Measurements from ENCODE around the gene TSPAN32. TPM values are rescaled to one million over a fixed set of nuclear protein-coding genes. Genes with fewer than 3 reads are reported as not detected.
"Not testable (repeated sequence)": the region's sequence is repeated elsewhere in the genome, so short reads cannot be mapped to it uniquely, and the experiment has no call there.

Gene TSPAN32
- total and polyA plus RNA-seq, 9 donors = 1.6 to 6.9 (median 2.9) TPM

DNA sequence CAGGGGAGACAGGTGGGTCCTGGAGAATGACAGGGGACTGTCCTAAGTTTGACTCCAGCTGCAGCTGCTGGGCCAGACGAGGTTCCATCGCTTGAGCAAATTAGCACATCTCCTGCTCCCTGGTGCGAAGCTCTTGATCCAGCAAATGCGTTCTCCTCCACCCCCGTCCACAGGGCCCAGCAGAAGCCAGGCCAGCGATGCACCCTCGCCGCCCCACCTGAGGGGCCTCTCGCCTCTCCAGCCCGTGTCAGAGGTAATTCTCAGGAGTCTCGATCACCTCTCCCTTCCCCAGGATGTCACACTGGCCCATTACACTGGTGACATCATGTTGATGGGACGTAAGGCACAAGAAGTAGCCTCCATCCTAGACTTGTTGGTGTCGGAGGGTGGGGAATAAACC lies 55.8 kb downstream of the TSPAN32 start:
- not testable (repeated sequence) for H3K27me3 ChIP-seq (ENCODE audit: control insufficient read depth, insufficient read depth, low read length); H3K4me1 ChIP-seq (ENCODE audit: control insufficient read depth, insufficient read depth, low read length); H3K4me3 ChIP-seq (ENCODE audit: low read length); H3K27ac ChIP-seq (ENCODE audit: low read length); H3K36me3 ChIP-seq (ENCODE audit: control insufficient read depth, insufficient read depth, low read length); DNase-seq; H3K9me3 ChIP-seq (replicated peaks; ENCODE audit: control insufficient read depth, low read depth, low read length)
- WGBS (ENCODE audit: insufficient coverage) = 84% methylated on average over 9 of the region's 13 CpGs

- Histone ChIP-seq H3K27me3 (ENCODE audit: control insufficient read depth, insufficient read depth, low read length) (no peaks in the 10 kb centered on the region), H3K9me3 (replicated peaks; ENCODE audit: control insufficient read depth, low read depth, low read length) (no peaks in the 10 kb centered on the region), H3K36me3 (ENCODE audit: control insufficient read depth, insufficient read depth, low read length) (no peaks in the 10 kb centered on the region), H3K27ac (ENCODE audit: low read length) (no peak overlapping the region), H3K4me1 (ENCODE audit: control insufficient read depth, insufficient read depth, low read length) (peaks cover 15% of the 10 kb centered on the region), H3K4me3 (ENCODE audit: low read length) (no peak overlapping the region)
- DNase-seq = peak; percentile 42
- 46% methylated on average over 9 of the region's 11 CpGs for WGBS (ENCODE audit: insufficient coverage)
Observed at GRCh38 chr11:2358754-2359442, 57.1 kb downstream of the TSPAN32 start.

DNA sequence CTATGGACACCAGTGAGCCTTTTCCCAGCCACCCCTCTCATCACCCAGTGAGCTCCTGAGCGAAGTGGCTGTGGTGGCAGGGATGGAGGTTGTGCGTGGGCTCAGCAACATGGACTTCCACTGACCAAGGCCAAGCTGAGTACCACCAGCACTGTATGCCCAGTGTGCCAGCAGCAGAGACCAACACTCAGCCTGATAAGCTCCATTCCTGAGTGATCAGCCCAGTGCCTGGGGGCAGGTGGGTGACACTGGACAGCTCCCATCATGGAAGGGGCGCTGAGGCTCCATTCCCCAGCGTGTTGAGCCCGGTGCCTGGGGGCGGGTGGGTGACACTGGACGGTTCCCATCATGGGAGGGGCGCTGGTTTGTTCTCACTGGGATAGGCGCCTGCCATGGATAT lies 57.7 kb downstream of the TSPAN32 start:
- Histone ChIP-seq H3K9me3 (replicated peaks; ENCODE audit: control insufficient read depth, low read depth, low read length) (no peaks in the 10 kb centered on the region), H3K36me3 (ENCODE audit: control insufficient read depth, insufficient read depth, low read length) (no peaks in the 10 kb centered on the region), H3K27ac (ENCODE audit: low read length) (no peak overlapping the region), H3K4me3 (ENCODE audit: low read length) (no peak overlapping the region), H3K27me3 (ENCODE audit: control insufficient read depth, insufficient read depth, low read length) (no peaks in the 10 kb centered on the region), H3K4me1 (ENCODE audit: control insufficient read depth, insufficient read depth, low read length) (peaks cover 17% of the 10 kb centered on the region)
- 81% methylated on average over 8 of the region's 9 CpGs for WGBS (ENCODE audit: insufficient coverage)
- no peak for DNase-seq

DNA sequence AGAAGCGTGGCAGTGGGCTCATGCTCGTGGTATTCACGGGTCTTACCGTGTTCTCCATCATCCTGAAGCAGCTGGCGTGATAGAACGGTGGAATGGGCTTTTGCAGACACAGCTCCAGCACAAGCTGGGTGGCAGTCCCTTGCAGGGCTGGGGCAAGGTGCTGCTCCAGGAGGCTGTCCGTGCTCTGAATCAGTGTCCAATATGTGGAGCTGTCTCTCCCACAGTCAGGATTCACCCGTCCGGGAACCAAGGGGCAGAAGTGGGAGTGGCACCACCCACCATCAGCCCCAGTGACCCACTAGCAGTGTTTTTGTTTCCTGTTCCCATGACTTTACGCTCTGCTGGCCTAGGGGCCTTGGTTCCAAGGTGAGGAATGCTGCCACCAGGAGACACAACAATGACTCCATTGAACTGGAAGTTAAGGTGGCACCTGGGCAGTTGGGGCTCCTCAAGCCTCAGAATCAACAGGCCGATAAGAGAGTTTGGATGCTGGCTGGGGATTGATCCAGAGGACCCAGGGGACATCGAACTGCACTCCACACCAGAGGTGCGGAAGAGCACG lies 58.3 kb downstream of the TSPAN32 start:
- Histone ChIP-seq H3K4me3 (ENCODE audit: low read length) (no peak overlapping the region), H3K27me3 (ENCODE audit: control insufficient read depth, insufficient read depth, low read length) (no peaks in the 10 kb centered on the region), H3K9me3 (replicated peaks; ENCODE audit: control insufficient read depth, low read depth, low read length) (no peaks in the 10 kb centered on the region), H3K4me1 (ENCODE audit: control insufficient read depth, insufficient read depth, low read length) (peaks cover 17% of the 10 kb centered on the region), H3K27ac (ENCODE audit: low read length) (no peak overlapping the region), H3K36me3 (ENCODE audit: control insufficient read depth, insufficient read depth, low read length) (no peaks in the 10 kb centered on the region)
- 91% methylated on average over 12 of the region's 14 CpGs for WGBS (ENCODE audit: insufficient coverage)
- no peak for DNase-seq

DNA sequence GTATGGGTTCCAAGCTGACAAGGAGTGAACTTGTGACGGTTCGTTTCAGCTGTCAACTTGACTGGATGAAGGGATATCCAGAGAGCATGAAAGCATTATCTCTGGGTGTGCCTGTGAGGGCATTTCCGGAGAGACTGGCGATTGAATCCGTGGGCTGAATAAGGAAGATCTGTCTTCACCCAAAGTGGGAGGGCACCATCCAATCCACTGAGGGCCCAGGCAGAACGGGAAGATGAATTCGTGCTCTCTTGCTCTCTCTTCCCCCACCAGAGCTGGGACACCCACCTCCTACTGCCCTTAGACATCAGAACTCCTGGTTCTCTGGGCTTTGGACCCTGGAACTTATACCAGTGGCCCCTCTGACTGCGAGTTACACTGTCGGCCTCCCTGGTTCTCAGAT lies 59.8 kb downstream of the TSPAN32 start:
- Histone ChIP-seq H3K4me1 (ENCODE audit: control insufficient read depth, insufficient read depth, low read length) (peaks cover 28% of the 10 kb centered on the region), H3K27ac (ENCODE audit: low read length) (no peak overlapping the region), H3K27me3 (ENCODE audit: control insufficient read depth, insufficient read depth, low read length) (no peaks in the 10 kb centered on the region), H3K4me3 (ENCODE audit: low read length) (no peak overlapping the region), H3K36me3 (ENCODE audit: control insufficient read depth, insufficient read depth, low read length) (no peaks in the 10 kb centered on the region), H3K9me3 (replicated peaks; ENCODE audit: control insufficient read depth, low read depth, low read length) (no peaks in the 10 kb centered on the region)
- DNase-seq = no peak
- WGBS (ENCODE audit: insufficient coverage) = 77% methylated on average over 9 of the region's 9 CpGs

GRCh38 chr11:2362414-2362813 lies 60.6 kb downstream of the TSPAN32 start:
- WGBS (ENCODE audit: insufficient coverage) = 95% methylated on average over 7 of the region's 7 CpGs

DNA sequence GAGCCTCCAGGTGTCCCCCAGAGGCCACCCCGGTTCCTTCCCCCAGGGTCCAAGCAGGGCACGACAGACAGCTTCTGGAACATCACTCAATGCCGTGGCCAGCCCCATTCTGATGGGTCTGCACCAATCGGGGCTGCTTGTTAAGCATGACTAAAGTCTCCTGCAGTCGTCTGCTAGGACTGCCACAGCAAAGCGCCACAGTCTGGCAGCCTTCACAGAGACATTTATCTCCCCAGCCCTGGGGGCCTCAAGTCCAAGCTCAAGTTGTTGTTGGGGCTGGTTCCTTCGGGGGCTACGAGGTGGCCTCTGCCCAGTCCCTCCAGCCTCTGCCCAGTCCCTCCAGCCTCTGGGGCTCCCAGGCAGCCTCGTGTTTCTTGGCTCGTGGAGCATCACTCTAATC lies 61.3 kb downstream of the TSPAN32 start:
- Histone ChIP-seq H3K4me1 (ENCODE audit: control insufficient read depth, insufficient read depth, low read length) (peaks cover 35% of the 10 kb centered on the region), H3K36me3 (ENCODE audit: control insufficient read depth, insufficient read depth, low read length) (no peaks in the 10 kb centered on the region), H3K27me3 (ENCODE audit: control insufficient read depth, insufficient read depth, low read length) (no peaks in the 10 kb centered on the region), H3K4me3 (ENCODE audit: low read length) (no peak overlapping the region), H3K9me3 (replicated peaks; ENCODE audit: control insufficient read depth, low read depth, low read length) (no peaks in the 10 kb centered on the region), H3K27ac (ENCODE audit: low read length) (peak overlapping the region; percentile 51)
- no peak for DNase-seq
- WGBS (ENCODE audit: insufficient coverage) = 81% methylated on average over 9 of the region's 10 CpGs

More at GRCh38 chr11:2362414-2362813, 60.6 kb downstream of the TSPAN32 start:
- H3K4me1 ChIP-seq (ENCODE audit: control insufficient read depth, insufficient read depth, low read length) = peaks cover 30% of the 10 kb centered on the region
- H3K27me3 ChIP-seq (ENCODE audit: control insufficient read depth, insufficient read depth, low read length) = no peaks in the 10 kb centered on the region
- no peaks in the 10 kb centered on the region for H3K9me3 ChIP-seq (replicated peaks; ENCODE audit: control insufficient read depth, low read depth, low read length)
- no peaks in the 10 kb centered on the region for H3K36me3 ChIP-seq (ENCODE audit: control insufficient read depth, insufficient read depth, low read length)
- H3K27ac ChIP-seq (ENCODE audit: low read length) = no peak overlapping the region
- no peak for DNase-seq
- H3K4me3 ChIP-seq (ENCODE audit: low read length) = no peak overlapping the region

DNA sequence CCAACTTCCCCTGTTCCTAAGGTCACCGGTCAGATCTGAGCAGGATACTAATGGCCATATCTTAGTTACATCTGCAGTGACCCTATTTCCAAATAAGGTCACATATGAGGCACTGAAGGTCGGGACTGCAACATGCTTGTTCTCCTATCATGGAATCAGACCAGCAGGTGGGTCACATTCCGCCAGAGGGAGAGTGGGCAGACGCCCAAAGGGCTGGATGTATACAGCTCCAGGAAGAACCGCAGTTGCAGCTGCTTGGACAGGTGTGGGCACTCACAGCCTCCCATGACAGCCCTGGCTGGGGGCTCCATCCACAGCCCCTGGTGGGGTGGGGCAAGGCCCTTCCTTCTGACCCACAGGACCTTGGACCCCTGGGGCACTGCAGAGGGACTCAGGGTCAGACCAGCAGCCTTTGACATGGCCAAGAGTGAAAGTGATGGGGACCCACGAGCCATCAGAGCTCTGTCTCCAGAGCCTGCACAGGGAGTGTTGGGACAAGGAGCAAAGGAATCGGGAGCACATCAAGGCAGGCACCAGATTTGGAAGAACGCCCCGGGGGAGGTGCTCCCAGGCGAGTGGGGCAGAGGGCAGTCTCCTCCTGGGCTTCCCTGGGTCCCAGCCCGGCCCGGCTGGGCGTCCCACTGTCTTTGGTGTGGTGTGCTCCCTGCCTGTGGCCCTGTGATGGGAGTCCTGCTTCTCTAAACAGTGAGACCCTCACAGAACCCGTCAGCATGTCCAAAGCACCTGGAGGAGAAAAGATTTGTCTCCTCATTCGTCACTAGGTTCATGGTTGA lies 62.0 kb downstream of the TSPAN32 start:
- 83% methylated on average over 10 of the region's 15 CpGs for WGBS (ENCODE audit: insufficient coverage)
- no peaks in the 10 kb centered on the region for H3K27me3 ChIP-seq (ENCODE audit: control insufficient read depth, insufficient read depth, low read length)
- H3K27ac ChIP-seq (ENCODE audit: low read length) = peak overlapping the region; percentile 66
- peak; percentile 52 for DNase-seq
- no peak overlapping the region for H3K4me3 ChIP-seq (ENCODE audit: low read length)
- peaks cover 35% of the 10 kb centered on the region for H3K4me1 ChIP-seq (ENCODE audit: control insufficient read depth, insufficient read depth, low read length)
- no peaks in the 10 kb centered on the region for H3K9me3 ChIP-seq (replicated peaks; ENCODE audit: control insufficient read depth, low read depth, low read length)
- no peaks in the 10 kb centered on the region for H3K36me3 ChIP-seq (ENCODE audit: control insufficient read depth, insufficient read depth, low read length)

GRCh38 chr11:2364386-2364785 lies 62.6 kb downstream of the TSPAN32 start:
- H3K36me3 ChIP-seq (ENCODE audit: control insufficient read depth, insufficient read depth, low read length); H3K4me3 ChIP-seq (ENCODE audit: low read length); DNase-seq; H3K27ac ChIP-seq (ENCODE audit: low read length); H3K9me3 ChIP-seq (replicated peaks; ENCODE audit: control insufficient read depth, low read depth, low read length); H3K27me3 ChIP-seq (ENCODE audit: control insufficient read depth, insufficient read depth, low read length): not testable (repeated sequence)
- peaks cover 35% of the 10 kb centered on the region for H3K4me1 ChIP-seq (ENCODE audit: control insufficient read depth, insufficient read depth, low read length)
- 85% methylated on average over 11 of the region's 12 CpGs for WGBS (ENCODE audit: insufficient coverage)

DNA sequence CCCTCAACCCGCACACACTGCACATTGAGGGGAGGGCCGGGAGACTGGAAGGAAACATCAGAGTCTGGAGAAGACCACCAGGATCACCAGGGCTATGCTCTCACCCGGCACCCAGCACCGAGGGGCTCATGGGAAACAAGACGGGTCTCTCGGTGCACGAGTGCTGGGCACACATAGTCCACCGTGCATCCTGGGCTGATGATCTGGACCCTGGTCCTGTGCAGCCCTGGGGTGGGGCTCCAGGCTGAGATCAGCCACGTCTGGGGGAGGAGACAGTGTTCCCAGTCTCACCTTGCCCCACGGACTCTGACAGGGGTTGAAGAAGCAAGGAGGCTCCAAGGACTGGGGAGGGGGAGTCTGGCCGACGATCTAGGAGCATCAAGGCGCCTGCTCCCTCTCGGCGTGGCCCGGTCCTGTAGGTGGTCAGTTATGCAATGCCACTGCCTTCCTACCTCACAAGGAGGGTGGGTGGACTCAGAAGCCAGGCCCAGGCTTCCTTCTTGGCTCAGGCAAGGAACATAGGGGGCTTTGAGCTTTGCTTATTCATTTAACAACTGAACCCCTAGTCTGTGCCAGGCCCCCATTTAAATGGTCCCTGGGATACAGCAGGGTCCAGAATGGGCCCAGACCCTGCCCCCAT lies 63.9 kb downstream of the TSPAN32 start:
- no peaks in the 10 kb centered on the region for H3K27me3 ChIP-seq (ENCODE audit: control insufficient read depth, insufficient read depth, low read length)
- DNase-seq = no peak
- H3K4me3 ChIP-seq (ENCODE audit: low read length) = no peak overlapping the region
- peaks cover 35% of the 10 kb centered on the region for H3K4me1 ChIP-seq (ENCODE audit: control insufficient read depth, insufficient read depth, low read length)
- H3K27ac ChIP-seq (ENCODE audit: low read length) = peak overlapping the region; percentile 13
- WGBS (ENCODE audit: insufficient coverage) = 83% methylated on average over 16 of the region's 16 CpGs
- no peaks in the 10 kb centered on the region for H3K9me3 ChIP-seq (replicated peaks; ENCODE audit: control insufficient read depth, low read depth, low read length)
- H3K36me3 ChIP-seq (ENCODE audit: control insufficient read depth, insufficient read depth, low read length) = no peaks in the 10 kb centered on the region
